22Rv1 (cell line): Measurements from ENCODE around the gene NME3.

Source experiments
- H3K27ac ChIP-seq: fragments of 450-650 bp; 2 replicates; pipeline ENCODE4 v1.5.1; 2017
- CTCF ChIP-seq: fragments of 450-650 bp; IDR thresholded peaks from 2 replicates; pipeline ENCODE4 v1.5.1; 2017; ENCODE audit warnings: mild to moderate bottlenecking
- ZFX ChIP-seq: fragments of 450-650 bp; IDR thresholded peaks from 2 replicates; pipeline ENCODE4 v1.6.1; 2017; ENCODE audit warnings: antibody characterized with exemption, borderline replicate concordance

NME3 gene

DNA sequence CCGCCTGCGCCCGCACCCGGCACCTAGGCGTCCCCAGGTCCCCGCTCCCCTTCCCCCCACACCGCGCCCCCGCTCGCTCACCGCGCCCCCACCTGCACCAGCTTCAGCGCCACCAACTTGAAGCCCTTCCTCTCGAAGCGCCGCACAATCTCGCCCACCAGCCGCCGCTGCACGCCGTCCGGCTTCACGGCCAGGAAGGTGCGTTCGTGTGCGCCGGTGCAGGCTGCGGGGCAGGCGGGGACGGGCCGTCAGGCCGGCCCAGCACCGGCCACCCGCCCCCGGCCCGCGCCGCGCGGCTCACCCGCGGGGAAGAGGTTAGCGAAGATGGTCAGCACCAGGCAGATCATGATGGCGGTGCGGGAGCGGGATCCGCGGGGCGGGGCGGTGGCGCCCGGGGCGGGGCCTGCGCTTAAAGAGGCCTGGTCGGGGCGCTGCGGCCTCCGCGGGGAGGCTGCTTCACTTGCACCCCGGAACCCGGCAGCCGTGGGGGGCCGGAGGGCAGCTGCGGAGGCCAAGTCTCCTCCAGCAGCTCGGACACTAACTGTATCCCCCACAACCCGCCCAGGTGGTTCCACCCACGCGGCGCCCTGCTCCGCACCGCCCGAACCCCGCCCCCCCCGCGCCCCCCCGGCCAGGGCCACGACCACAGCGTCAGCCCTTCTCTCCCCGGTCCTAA lies at the start of gene NME3:
Gene NME3, minus strand, starts transcription at position 356 of the 676 bp plus-strand sequence. Its CDS starts 9 bp downstream, at position 347.
- TF ChIP-seq ZFX = no peak
- TF ChIP-seq CTCF = no peak
- H3K27ac ChIP-seq = peak within 1 kb of the TSS; percentile 97

GRCh38 chr16:1820946-1821290 lies 49.6 kb upstream of the NME3 start:
- TF ChIP-seq CTCF = no peak
- no peak for TF ChIP-seq ZFX
- no peak overlapping the region for H3K27ac ChIP-seq

- TF ChIP-seq CTCF (no peak), ZFX (no peak)
- H3K27ac ChIP-seq = no peak overlapping the region
Measured at GRCh38 chr16:1820096-1820945, 49.0 kb upstream of the NME3 start.

DNA sequence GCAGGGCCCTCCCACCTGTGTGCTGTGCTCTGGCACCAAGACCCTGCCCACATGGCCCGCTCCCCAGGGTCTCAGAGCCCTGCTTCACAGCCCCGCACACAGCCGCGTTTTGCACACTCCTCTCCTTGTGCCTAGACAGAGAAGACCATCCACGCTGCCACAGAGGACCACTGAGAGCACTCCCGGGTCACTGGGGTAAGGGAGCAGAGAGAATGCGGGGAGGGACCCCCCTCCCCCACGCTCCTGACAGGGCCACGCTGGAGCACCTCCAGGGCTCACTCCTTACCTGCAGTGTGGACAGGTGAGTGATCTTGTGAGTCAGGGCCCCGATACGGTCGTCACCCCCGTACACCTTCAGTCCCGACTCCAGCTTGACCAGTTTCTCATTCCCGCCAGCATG lies 48.3 kb upstream of the NME3 start:
- no peak overlapping the region for H3K27ac ChIP-seq
- TF ChIP-seq CTCF (no peak), ZFX (no peak)

- H3K27ac ChIP-seq = no peak overlapping the region
- TF ChIP-seq ZFX (no peak), CTCF (no peak)
Measured at GRCh38 chr16:1818873-1819525, 47.7 kb upstream of the NME3 start.

GRCh38 chr16:1818204-1818872 lies 47.0 kb upstream of the NME3 start:
- TF ChIP-seq CTCF = no peak
- TF ChIP-seq ZFX = no peak
- no peak overlapping the region for H3K27ac ChIP-seq
